KBM-7 (cell line): ENCODE measurements around the gene TIMMDC1.

ENCODE experiments used
- DNase-seq: peaks from one replicate; pipeline ENCODE4 v3.0.0-alpha.2; 2015
- in situ Hi-C: fragments of 300-500 bp; cut with MboI; formaldehyde crosslinking; loops from 2 replicates; pipeline ENCODE4 v1.14.3; 2020; ENCODE audit warnings: low sequenced_read_pairs, low pct_unique_long_range_greater_than_20kb, mixed read lengths

The TIMMDC1 gene

GRCh38 chr3:119498186-119499011, at the start of gene TIMMDC1:
Gene TIMMDC1 (plus strand): TSS chr3:119498547. CDS start chr3:119498734, 187 bp downstream.
- in situ Hi-C loops: no loop called here
- peak; percentile 99 for DNase-seq

- in situ Hi-C loops: no loop called here
- DNase-seq: no peak
Measured at GRCh38 chr3:119453822-119454221, 44.5 kb upstream of the TIMMDC1 start.

GRCh38 chr3:119456469-119456868, 41.9 kb upstream of the TIMMDC1 start:
- in situ Hi-C loops: no loop called here
- no peak for DNase-seq

- no peak for DNase-seq
- in situ Hi-C loops: no loop called here
Measured at GRCh38 chr3:119457246-119457645, 41.1 kb upstream of the TIMMDC1 start.

- in situ Hi-C loops: no loop called here
- peak; percentile 99 for DNase-seq
Measured at GRCh38 chr3:119463171-119464169, 34.9 kb upstream of the TIMMDC1 start, which contains the start of gene TMEM39A. Gene TMEM39A (minus strand): TSS chr3:119463615. CDS start chr3:119462074, 1,541 bp downstream.

- DNase-seq: no peak
- in situ Hi-C loops: no loop called here
Measured at GRCh38 chr3:119468041-119468440, 30.3 kb upstream of the TIMMDC1 start.

- DNase-seq: peak; percentile 12
- in situ Hi-C loops: no loop called here
Measured at GRCh38 chr3:119469418-119470189, 28.7 kb upstream of the TIMMDC1 start.

- no peak for DNase-seq
- in situ Hi-C loops: no loop called here
Measured at GRCh38 chr3:119470866-119471265, 27.5 kb upstream of the TIMMDC1 start.

- in situ Hi-C loops: no loop called here
- DNase-seq: no peak
Measured at GRCh38 chr3:119481079-119481478, 17.3 kb upstream of the TIMMDC1 start.

GRCh38 chr3:119483101-119483500, 15.2 kb upstream of the TIMMDC1 start:
- in situ Hi-C loops: no loop called here
- DNase-seq: no peak

- in situ Hi-C loops: no loop called here
Measured at GRCh38 chr3:119485563-119485962, 12.8 kb upstream of the TIMMDC1 start.

GRCh38 chr3:119490153-119490552, 8.2 kb upstream of the TIMMDC1 start:
- in situ Hi-C loops: no loop called here
- no peak for DNase-seq

More at GRCh38 chr3:119485563-119485962, 12.8 kb upstream of the TIMMDC1 start:
- DNase-seq: no peak

GRCh38 chr3:119492128-119492527, 6.2 kb upstream of the TIMMDC1 start:
- in situ Hi-C loops: no loop called here
- DNase-seq: no peak

GRCh38 chr3:119492810-119493209, 5.5 kb upstream of the TIMMDC1 start:
- DNase-seq: no peak
- in situ Hi-C loops: no loop called here

GRCh38 chr3:119494597-119494996, 3.8 kb upstream of the TIMMDC1 start:
- in situ Hi-C loops: no loop called here
- DNase-seq: no peak

- DNase-seq: peak; percentile 48
Measured at GRCh38 chr3:119497820-119498185, 544 bp upstream of the TIMMDC1 start.

GRCh38 chr3:119500265-119500664, 1.9 kb downstream of the TIMMDC1 start:
- in situ Hi-C loops: no loop called here
- no peak for DNase-seq

More at GRCh38 chr3:119497820-119498185, 544 bp upstream of the TIMMDC1 start:
- in situ Hi-C loops: no loop called here

GRCh38 chr3:119500901-119501300, 2.6 kb downstream of the TIMMDC1 start:
- DNase-seq: no peak
- in situ Hi-C loops: no loop called here

- no peak for DNase-seq
- in situ Hi-C loops: no loop called here
Measured at GRCh38 chr3:119506631-119507030, 8.3 kb downstream of the TIMMDC1 start.
